Hepatocyte (in vitro differentiated cells): Measurements from ENCODE around the gene TRAF7. TPM values are rescaled to one million over a fixed set of nuclear protein-coding genes. Genes with fewer than 3 reads are reported as not detected.

Experiments used
- DNase-seq: peaks from one replicate; pipeline ENCODE4 v3.0.0-alpha.2; 2016; ENCODE audit warnings: low spot score
- H2AFZ ChIP-seq: fragments of 200-600 bp; sonication (generic); 2 replicates; pipeline ENCODE4 v1.6.0; 2016; ENCODE audit warnings: antibody characterized with exemption, mild to moderate bottlenecking
- H3K27ac ChIP-seq: fragments of 200-600 bp; sonication (generic); 2 replicates; pipeline ENCODE4 v1.5.1; 2016; ENCODE audit warnings: mild to moderate bottlenecking
- H3K27me3 ChIP-seq: fragments of 200-600 bp; sonication (generic); 2 replicates; pipeline ENCODE4 v1.6.1; 2016
- H3K36me3 ChIP-seq: fragments of 200-600 bp; sonication (generic); replicated peaks from 2 replicates; pipeline ENCODE4 v1.5.1; 2016; ENCODE audit warnings: low read depth; ENCODE audit not compliant: insufficient read depth
- H3K4me1 ChIP-seq: fragments of 200-600 bp; sonication (generic); 2 replicates; pipeline ENCODE4 v1.5.1; 2016; ENCODE audit warnings: mild to moderate bottlenecking, moderate library complexity; ENCODE audit not compliant: insufficient read depth
- H3K4me2 ChIP-seq: fragments of 200-600 bp; sonication (generic); 2 replicates; pipeline ENCODE4 v1.6.0; 2016
- H3K4me3 ChIP-seq: fragments of 200-600 bp; sonication (generic); 2 replicates; pipeline ENCODE4 v1.5.1; 2016; ENCODE audit warnings: mild to moderate bottlenecking
- H3K79me2 ChIP-seq: fragments of 200-600 bp; sonication (generic); 2 replicates; pipeline ENCODE4 v1.6.0; 2017; ENCODE audit warnings: mild to moderate bottlenecking
- H3K9me2 ChIP-seq: fragments of 200-600 bp; sonication (generic); replicated peaks from 2 replicates; pipeline ENCODE4 v1.6.0; 2017; ENCODE audit warnings: mild to moderate bottlenecking; ENCODE audit not compliant: insufficient read depth
- H3K9me3 ChIP-seq: fragments of 200-600 bp; sonication (generic); 2 replicates; pipeline ENCODE4 v1.5.1; 2016; ENCODE audit warnings: low read depth, mild to moderate bottlenecking
- H4K20me1 ChIP-seq: fragments of 200-600 bp; sonication (generic); 2 replicates; pipeline ENCODE4 v1.6.0; 2016; ENCODE audit warnings: mild to moderate bottlenecking; ENCODE audit not compliant: insufficient read depth, poor library complexity, severe bottlenecking
- CTCF ChIP-seq: fragments of 200-600 bp; sonication (generic); IDR thresholded peaks from 2 replicates; pipeline ENCODE4 v1.5.1; 2016; ENCODE audit warnings: antibody characterized with exemption, mild to moderate bottlenecking; ENCODE audit not compliant: poor library complexity
- EZH2 ChIP-seq: fragments of 200-600 bp; sonication (generic); IDR thresholded peaks from 2 replicates; pipeline ENCODE4 v1.6.1; 2016; ENCODE audit warnings: antibody characterized with exemption, mild to moderate bottlenecking, borderline replicate concordance
- EZH2phosphoT487 ChIP-seq: fragments of 200-600 bp; sonication (generic); IDR thresholded peaks from one replicate; pipeline ENCODE4 v1.6.1; 2018; ENCODE audit warnings: antibody characterized with exemption, mild to moderate bottlenecking, low read depth, moderate library complexity; ENCODE audit not compliant: unreplicated experiment, severe bottlenecking
- WGBS: methylation state at CpG from one replicate; pipeline ENCODE4 v1.1.6; 2016; ENCODE audit warnings: low lambda C conversion rate; ENCODE audit errors: missing lambda C conversion rate; 5-methylcytosine and 5-hydroxymethylcytosine counted together
- polyA plus RNA-seq: library from polyadenylated mRNA; unstranded; fragments of >200 nt; fragmentation: Nextera tagmentation; extraction: Ambion mirVana; gene quantifications from 2 replicates; pipeline ENCODE4 v1.2.1, GENCODE V29; 2016
- total RNA-seq: library from RNA; depleted of rRNA; stranded (reverse); fragments of >200 nt; gene quantifications from 2 replicates; pipeline ENCODE4 v1.2.3, GENCODE V29; 2014

TRAF7 gene
- total and polyA plus RNA-seq, 2 experiments from 2014 or later, result 37.4 to 55.1 TPM

GRCh38 chr16:2183671-2184070 is 28.1 kb downstream of the TRAF7 start:
- H3K9me2 ChIP-seq, result no peaks in the 10 kb centered on the region
- no peak overlapping the region for H3K4me3 ChIP-seq
- no peaks in the 10 kb centered on the region for H4K20me1 ChIP-seq
- no peak for DNase-seq
- no peaks in the 10 kb centered on the region for H3K4me1 ChIP-seq
- H3K27ac ChIP-seq, result no peak overlapping the region
- H3K79me2 ChIP-seq, result no peaks in the 10 kb centered on the region
- H3K27me3 ChIP-seq, result no peaks in the 10 kb centered on the region
- H2AFZ ChIP-seq, result no peak overlapping the region
- TF ChIP-seq EZH2, result no peak
- TF ChIP-seq EZH2phosphoT487, result no peak
- TF ChIP-seq CTCF, result no peak
- H3K36me3 ChIP-seq, result no peaks in the 10 kb centered on the region
- no peak overlapping the region for H3K4me2 ChIP-seq
- 98% methylated on average over 29 of the region's 30 CpGs for WGBS
- H3K9me3 ChIP-seq, result no peaks in the 10 kb centered on the region

DNA sequence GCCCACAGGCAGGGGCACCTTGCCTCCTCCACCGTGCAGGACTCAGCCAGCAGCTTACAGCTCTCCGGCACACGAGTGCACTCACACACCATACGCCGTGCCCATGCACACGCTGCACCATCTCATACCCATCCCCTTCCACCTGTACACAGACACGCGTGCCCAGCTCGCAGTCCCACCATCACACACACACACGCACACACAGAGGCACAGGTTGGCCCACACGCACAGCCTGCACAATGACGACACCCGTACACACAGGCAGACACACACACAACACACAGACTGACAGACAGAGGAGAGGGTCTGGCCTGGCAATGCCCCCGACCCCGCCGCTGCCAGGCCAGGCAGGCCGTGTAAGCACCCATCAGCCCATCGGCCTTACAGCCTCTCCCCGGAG is 28.8 kb downstream of the TRAF7 start:
- no peak for TF ChIP-seq EZH2
- no peak for TF ChIP-seq CTCF
- TF ChIP-seq EZH2phosphoT487, result no peak
- Histone ChIP-seq H3K4me2 (no peak overlapping the region), H3K9me2 (no peaks in the 10 kb centered on the region), H4K20me1 (no peaks in the 10 kb centered on the region), H3K27ac (no peak overlapping the region), H3K4me1 (no peaks in the 10 kb centered on the region), H3K27me3 (no peaks in the 10 kb centered on the region), H2AFZ (no peak overlapping the region), H3K4me3 (no peak overlapping the region), H3K79me2 (no peaks in the 10 kb centered on the region), H3K9me3 (no peaks in the 10 kb centered on the region), H3K36me3 (no peaks in the 10 kb centered on the region)
- DNase-seq, result no peak
- 95% methylated on average over 19 of the region's 19 CpGs for WGBS

DNA sequence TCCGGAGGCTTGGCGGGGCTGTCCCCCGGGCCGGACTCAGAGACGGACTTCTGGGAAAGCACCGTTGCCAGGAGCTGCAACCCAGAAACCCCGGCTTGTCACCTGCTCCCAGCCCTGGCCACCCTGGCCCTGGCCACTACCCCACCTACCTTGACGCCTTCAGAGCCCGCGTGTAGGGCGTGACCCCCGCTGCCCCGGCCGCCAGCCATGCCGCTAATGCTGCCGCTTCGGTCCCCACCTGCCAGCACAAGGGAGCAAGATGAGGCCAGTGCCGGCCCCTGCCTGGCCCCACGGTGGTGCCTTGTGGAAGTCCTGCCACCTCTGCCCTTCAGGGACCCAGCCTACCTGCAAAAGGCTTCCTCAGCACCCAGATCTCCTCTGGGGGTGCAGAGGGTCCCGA is 29.4 kb downstream of the TRAF7 start:
- 90% methylated on average over 19 of the region's 20 CpGs for WGBS
- no peak for TF ChIP-seq EZH2
- no peak for TF ChIP-seq EZH2phosphoT487
- no peak for TF ChIP-seq CTCF

DNA sequence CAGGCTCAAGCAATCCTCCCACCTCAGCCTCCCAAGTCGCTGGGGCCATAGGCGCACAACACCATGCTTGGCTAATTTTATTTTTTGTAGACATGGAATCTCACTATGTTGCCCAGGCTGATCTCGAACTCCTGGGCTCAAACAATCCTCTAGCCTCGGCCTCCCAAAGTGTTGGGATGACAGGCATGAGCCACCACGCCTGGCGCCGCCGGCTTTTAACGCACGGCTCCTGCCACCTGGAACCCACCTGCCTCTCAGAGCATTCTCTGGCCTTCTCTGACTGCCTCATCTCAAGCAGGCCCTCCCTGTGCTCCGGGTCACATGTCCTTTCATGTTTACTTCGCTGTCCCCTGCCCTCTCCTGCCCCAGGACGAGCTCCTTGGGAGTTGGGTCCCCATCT is 30.5 kb downstream of the TRAF7 start:
- H3K79me2 ChIP-seq, result no peaks in the 10 kb centered on the region
- H3K27ac ChIP-seq, result no peak overlapping the region
- H2AFZ ChIP-seq, result no peak overlapping the region
- TF ChIP-seq EZH2phosphoT487, result no peak
- TF ChIP-seq CTCF, result no peak
- no peak for TF ChIP-seq EZH2
- no peaks in the 10 kb centered on the region for H3K4me1 ChIP-seq
- no peaks in the 10 kb centered on the region for H3K9me3 ChIP-seq
- no peaks in the 10 kb centered on the region for H3K27me3 ChIP-seq
- no peaks in the 10 kb centered on the region for H4K20me1 ChIP-seq
- no peak overlapping the region for H3K4me3 ChIP-seq
- H3K36me3 ChIP-seq, result no peaks in the 10 kb centered on the region
- no peaks in the 10 kb centered on the region for H3K9me2 ChIP-seq
- WGBS, result 90% methylated on average over 13 of the region's 13 CpGs
- no peak overlapping the region for H3K4me2 ChIP-seq
- DNase-seq, result no peak

More for the DNA sequence above, 29.4 kb downstream of the TRAF7 start:
- Histone ChIP-seq H3K4me1 (no peaks in the 10 kb centered on the region), H3K4me2 (no peak overlapping the region), H2AFZ (no peak overlapping the region), H3K27ac (no peak overlapping the region), H3K4me3 (no peak overlapping the region), H3K27me3 (no peaks in the 10 kb centered on the region), H3K9me3 (no peaks in the 10 kb centered on the region), H3K9me2 (no peaks in the 10 kb centered on the region), H4K20me1 (no peaks in the 10 kb centered on the region), H3K79me2 (no peaks in the 10 kb centered on the region), H3K36me3 (no peaks in the 10 kb centered on the region)
- DNase-seq, result no peak
